Retinal pigment epithelial cell (primary cell): ENCODE results near the gene BRI3.

Experiments used
- DNase-seq: peaks from one replicate; pipeline ENCODE4 v3.0.0-alpha.2; 2010; ENCODE audit warnings: low read depth
- H3K4me3 ChIP-seq: 2 replicates; pipeline ENCODE4 v1.5.1; 2011; ENCODE audit warnings: mild to moderate bottlenecking, low read length, control low read depth, moderate library complexity
- TF ChIP-seq, protein P1 (sequence below): conservative IDR thresholded peaks from 2 replicates; pipeline ENCODE4 v1.5.1; 2011; ENCODE audit warnings: low read depth, low read length, control low read depth, inconsistent platforms

Gene BRI3

GRCh38 chr7:98236355-98237185 lies 44.9 kb upstream of the BRI3 start:
- DNase-seq, result no peak
- H3K4me3 ChIP-seq, result no peak overlapping the region
- TF ChIP-seq, protein P1, sequence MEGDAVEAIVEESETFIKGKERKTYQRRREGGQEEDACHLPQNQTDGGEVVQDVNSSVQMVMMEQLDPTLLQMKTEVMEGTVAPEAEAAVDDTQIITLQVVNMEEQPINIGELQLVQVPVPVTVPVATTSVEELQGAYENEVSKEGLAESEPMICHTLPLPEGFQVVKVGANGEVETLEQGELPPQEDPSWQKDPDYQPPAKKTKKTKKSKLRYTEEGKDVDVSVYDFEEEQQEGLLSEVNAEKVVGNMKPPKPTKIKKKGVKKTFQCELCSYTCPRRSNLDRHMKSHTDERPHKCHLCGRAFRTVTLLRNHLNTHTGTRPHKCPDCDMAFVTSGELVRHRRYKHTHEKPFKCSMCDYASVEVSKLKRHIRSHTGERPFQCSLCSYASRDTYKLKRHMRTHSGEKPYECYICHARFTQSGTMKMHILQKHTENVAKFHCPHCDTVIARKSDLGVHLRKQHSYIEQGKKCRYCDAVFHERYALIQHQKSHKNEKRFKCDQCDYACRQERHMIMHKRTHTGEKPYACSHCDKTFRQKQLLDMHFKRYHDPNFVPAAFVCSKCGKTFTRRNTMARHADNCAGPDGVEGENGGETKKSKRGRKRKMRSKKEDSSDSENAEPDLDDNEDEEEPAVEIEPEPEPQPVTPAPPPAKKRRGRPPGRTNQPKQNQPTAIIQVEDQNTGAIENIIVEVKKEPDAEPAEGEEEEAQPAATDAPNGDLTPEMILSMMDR, result no peak

- TF ChIP-seq, protein P1, result no peak
- DNase-seq, result no peak
- H3K4me3 ChIP-seq, result no peak overlapping the region
These were observed 43.4 kb upstream of the BRI3 start for GRCh38 chr7:98238076-98238475.

DNA sequence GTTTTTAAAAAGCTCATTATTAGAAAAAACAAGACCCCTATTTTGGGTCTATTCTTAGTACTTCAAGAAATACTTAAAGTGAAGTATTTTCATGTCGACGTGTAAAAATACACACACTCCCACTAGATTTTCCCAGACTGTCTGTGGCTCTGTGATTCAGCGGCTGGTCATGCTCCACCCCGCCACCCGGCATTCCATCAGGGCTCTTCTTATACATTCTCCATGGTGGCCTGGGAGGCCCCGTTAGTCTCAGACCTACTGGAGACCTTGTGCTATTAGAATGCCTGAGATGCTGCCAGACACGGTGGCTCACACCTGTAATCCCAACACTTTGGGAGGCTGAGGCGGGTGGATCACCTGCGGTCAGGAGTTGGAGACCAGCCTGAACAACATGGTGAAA lies 42.5 kb upstream of the BRI3 start:
- TF ChIP-seq, protein P1, result no peak
- no peak overlapping the region for H3K4me3 ChIP-seq
- no peak for DNase-seq

DNA sequence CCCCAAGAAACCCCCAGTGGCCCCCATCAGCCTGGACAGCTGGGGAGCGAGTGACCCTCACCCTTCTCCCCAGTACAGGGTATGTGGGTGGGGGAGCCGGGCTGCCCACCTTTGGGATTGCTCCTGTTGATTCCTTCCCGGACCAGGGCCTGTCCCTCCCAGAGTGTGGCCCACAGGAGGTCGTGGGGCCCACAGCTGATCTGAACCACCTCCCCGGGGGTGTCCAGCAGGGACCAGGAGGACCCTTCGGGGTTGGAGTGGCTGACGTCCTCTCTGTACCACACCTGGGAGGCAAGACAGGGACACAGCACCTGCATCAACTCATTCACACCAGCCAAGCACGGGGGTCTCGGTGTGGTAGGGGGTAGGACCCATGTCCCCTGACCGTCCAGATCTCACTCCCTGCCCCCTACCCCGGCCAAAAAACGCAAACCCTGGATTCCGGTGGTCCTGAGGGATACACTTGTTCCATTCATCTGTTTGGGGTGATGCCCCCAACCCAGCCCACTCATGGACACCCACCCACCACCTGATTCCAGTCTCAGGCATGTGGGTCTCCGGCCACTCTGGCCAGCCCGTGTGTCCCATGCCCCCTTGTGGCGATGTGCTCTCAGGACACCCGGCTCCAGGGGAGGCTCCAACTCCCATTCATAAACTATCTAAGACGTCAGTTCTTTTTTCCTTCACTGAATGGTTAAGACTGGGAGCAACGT lies 40.4 kb upstream of the BRI3 start:
- no peak overlapping the region for H3K4me3 ChIP-seq
- TF ChIP-seq, protein P1, result peak; percentile 90
- no peak for DNase-seq

DNA sequence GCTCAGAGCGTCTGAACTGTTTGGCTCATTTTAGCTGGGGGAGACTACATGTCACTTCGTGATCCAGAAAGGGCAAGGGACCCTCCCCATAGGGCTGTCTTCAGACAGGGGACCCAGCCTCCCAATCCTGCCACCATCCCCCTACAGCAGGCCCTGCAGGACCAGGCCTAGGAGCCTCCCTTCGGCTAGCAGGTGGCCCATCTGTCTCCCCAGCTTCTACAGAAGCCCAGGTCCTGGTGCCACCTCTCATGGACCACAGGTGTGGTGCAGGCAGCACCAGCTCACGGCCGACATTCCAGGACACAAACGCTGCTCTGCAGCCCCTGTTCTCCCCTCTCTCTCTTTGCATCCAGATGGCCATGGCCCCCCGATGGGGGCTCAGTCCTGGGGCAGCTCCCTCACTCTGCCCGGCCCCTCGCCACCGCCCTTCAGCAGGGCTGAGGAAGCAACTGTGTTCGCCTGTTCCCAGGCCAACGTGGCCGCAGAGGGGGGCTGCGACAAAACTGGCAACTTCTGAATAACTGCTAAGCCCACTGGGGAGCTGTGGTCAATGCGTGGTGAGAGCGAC lies 39.7 kb upstream of the BRI3 start:
- TF ChIP-seq, protein P1, result no peak
- no peak overlapping the region for H3K4me3 ChIP-seq
- DNase-seq, result no peak

DNA sequence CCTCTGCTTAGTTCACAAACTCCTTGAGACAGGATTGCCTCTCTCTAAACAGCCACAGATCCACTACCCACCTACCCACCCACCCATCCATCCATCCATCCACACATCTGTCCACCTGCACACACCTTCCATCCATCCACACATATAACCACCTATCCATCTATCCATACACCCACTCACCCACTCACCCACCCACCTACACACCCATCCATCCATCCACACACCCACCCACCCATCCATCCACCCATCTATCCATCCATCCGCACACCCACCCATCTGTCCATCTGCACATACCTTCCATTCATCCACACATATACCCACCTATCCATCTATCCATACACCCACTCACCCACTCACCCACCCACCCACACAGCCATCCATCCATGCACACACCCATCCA lies 39.1 kb upstream of the BRI3 start:
- H3K4me3 ChIP-seq, result no peak overlapping the region
- TF ChIP-seq, protein P1, result no peak
- DNase-seq, result no peak
